Right lung (tissue), 5 donors: ENCODE measurements around the gene FABP6. TPM values are rescaled to one million over a fixed set of nuclear protein-coding genes. Genes with fewer than 3 reads are reported as not detected.
"Not testable (repeated sequence)": the region's sequence is repeated elsewhere in the genome, so short reads cannot be mapped to it uniquely, and the experiment has no call there.

ENCODE experiments used
- DNase-seq, 2 donors: peaks; one replicate each; pipeline ENCODE4 v3.0.0-alpha.2; 2013
- polyA plus RNA-seq, 5 donors: library from polyadenylated mRNA; unstranded; fragments of 120-200 nt; gene quantifications; one replicate each; pipeline versions ENCODE4 v1.2.1 to v1.2.3, GENCODE V29; 2013; ENCODE audit warnings: inconsistent platforms in 1 of 5, low replicate concordance in 1 of 5; ENCODE audit not compliant: insufficient read length in 5 of 5, insufficient read depth in 1 of 5

The FABP6 gene
- polyA plus RNA-seq, 5 donors: 0.40 to 7.3 (median 4.4) TPM

GRCh38 chr5:160213537-160213936 lies 15.8 kb upstream of the FABP6 start:
- DNase-seq: no peak

GRCh38 chr5:160219356-160219755 lies 9.9 kb upstream of the FABP6 start:
- no peak for DNase-seq

- no peak for DNase-seq
These were observed 8.2 kb upstream of the FABP6 start for GRCh38 chr5:160221082-160221481.

GRCh38 chr5:160227012-160227411 lies 2.3 kb upstream of the FABP6 start:
- no peak for DNase-seq

- no peak for DNase-seq
These were observed 1.6 kb downstream of the FABP6 start for GRCh38 chr5:160230686-160231527.

- no peak for DNase-seq
These were observed 2.6 kb downstream of the FABP6 start for GRCh38 chr5:160231783-160232342.

GRCh38 chr5:160233215-160233614 lies 3.9 kb downstream of the FABP6 start:
- no peak for DNase-seq

GRCh38 chr5:160235731-160236130 lies 6.4 kb downstream of the FABP6 start:
- peak in 1 of 2 donors; percentile 6 for DNase-seq

GRCh38 chr5:160237571-160238093 lies 8.3 kb downstream of the FABP6 start:
- DNase-seq: no peak

- DNase-seq: no peak
These were observed 11.0 kb downstream of the FABP6 start for GRCh38 chr5:160240350-160240749.

GRCh38 chr5:160242145-160242544 lies 12.8 kb downstream of the FABP6 start:
- DNase-seq: no peak

- DNase-seq: no peak
These were observed 16.3 kb downstream of the FABP6 start for GRCh38 chr5:160245506-160246086.

GRCh38 chr5:160249570-160249969 lies 20.3 kb downstream of the FABP6 start:
- DNase-seq: not testable (repeated sequence)

- DNase-seq: no peak
These were observed 20.9 kb downstream of the FABP6 start for GRCh38 chr5:160250226-160250625.

- DNase-seq: no peak
These were observed 21.5 kb downstream of the FABP6 start for GRCh38 chr5:160250826-160251225.

- no peak for DNase-seq
These were observed 22.3 kb downstream of the FABP6 start for GRCh38 chr5:160251406-160252155.

- DNase-seq: no peak
These were observed 23.6 kb downstream of the FABP6 start for GRCh38 chr5:160252916-160253315.

GRCh38 chr5:160253441-160253840 lies 24.1 kb downstream of the FABP6 start:
- no peak for DNase-seq

GRCh38 chr5:160254706-160255105 lies 25.4 kb downstream of the FABP6 start:
- no peak for DNase-seq

- no peak for DNase-seq
These were observed 30.0 kb downstream of the FABP6 start for GRCh38 chr5:160259341-160259740.

- no peak for DNase-seq
These were observed 30.9 kb downstream of the FABP6 start for GRCh38 chr5:160260006-160260775.
